Suprapubic skin (tissue), 4 donors: Measurements from ENCODE around the gene SEPTIN10.

Source experiments
- POLR2A ChIP-seq, 2 donors: fragments of 450-650 bp; IDR thresholded peaks; one replicate each; pipeline ENCODE4 v1.6.1; 2017; ENCODE audit warnings: antibody characterized with exemption in 2 of 2, mild to moderate bottlenecking in 2 of 2, moderate library complexity in 2 of 2
- POLR2AphosphoS5 ChIP-seq, 3 donors: sonication (generic); formaldehyde crosslinking; IDR thresholded peaks; one replicate each; pipeline ENCODE4 v1.6.1; 2017; ENCODE audit warnings: antibody characterized with exemption in 3 of 3
- TF ChIP-seq, protein P1 (sequence below), 2 donors: fragments of 200-600 bp in 1 of 2; fragments of 450-650 bp in 1 of 2; sonication (generic) in 1 of 2; IDR thresholded peaks; one replicate each; pipeline ENCODE4 v1.5.1; 2016 to 2019; ENCODE audit warnings: antibody characterized with exemption in 2 of 2, mild to moderate bottlenecking in 1 of 2, moderate library complexity in 1 of 2

DNA sequence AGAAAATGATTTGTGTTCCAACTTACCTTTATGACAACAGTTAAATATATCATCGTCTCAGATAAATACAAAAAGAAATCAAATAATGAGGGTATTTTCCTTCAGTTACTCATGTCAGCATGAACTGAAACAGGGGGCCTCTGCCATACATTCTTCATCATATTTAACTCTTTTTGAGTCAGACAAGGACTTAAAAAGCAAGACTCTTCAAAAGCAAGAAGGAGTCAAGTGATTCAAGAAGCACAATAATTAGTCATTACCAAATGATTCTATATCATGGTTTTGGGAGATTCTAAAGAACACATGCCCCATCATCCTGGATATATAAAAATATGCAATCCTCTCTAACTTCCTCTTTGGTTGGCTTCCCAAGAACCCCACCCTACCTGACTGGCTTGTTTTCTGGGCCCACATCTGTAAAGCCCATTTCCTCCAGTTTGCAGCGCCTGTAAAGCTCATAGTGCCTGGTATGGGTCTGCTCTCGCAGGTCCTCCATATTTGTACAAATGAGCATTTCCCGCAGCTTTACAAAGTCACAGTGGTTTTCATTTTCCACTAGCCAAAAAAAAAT is 49.7 kb downstream of the SEPTIN10 start:
- TF ChIP-seq, protein P1, sequence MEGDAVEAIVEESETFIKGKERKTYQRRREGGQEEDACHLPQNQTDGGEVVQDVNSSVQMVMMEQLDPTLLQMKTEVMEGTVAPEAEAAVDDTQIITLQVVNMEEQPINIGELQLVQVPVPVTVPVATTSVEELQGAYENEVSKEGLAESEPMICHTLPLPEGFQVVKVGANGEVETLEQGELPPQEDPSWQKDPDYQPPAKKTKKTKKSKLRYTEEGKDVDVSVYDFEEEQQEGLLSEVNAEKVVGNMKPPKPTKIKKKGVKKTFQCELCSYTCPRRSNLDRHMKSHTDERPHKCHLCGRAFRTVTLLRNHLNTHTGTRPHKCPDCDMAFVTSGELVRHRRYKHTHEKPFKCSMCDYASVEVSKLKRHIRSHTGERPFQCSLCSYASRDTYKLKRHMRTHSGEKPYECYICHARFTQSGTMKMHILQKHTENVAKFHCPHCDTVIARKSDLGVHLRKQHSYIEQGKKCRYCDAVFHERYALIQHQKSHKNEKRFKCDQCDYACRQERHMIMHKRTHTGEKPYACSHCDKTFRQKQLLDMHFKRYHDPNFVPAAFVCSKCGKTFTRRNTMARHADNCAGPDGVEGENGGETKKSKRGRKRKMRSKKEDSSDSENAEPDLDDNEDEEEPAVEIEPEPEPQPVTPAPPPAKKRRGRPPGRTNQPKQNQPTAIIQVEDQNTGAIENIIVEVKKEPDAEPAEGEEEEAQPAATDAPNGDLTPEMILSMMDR (IDR thresholded peaks at IDR 0.05): no peak
- TF ChIP-seq POLR2A (IDR thresholded peaks at IDR 0.05): no peak
- TF ChIP-seq POLR2AphosphoS5 (IDR thresholded peaks at IDR 0.05): no peak
